GM18909 (cell line): ENCODE data around the gene PRIM2.
"Not testable (repeated sequence)": the region's sequence is repeated elsewhere in the genome, so short reads cannot be mapped to it uniquely, and the experiment has no call there.

Experiments
- ATAC-seq: cut with Tn5 transposase; IDR thresholded peaks from one replicate; pipeline ENCODE4 v1.9.1; 2021; ENCODE audit warnings: mild to moderate bottlenecking; ENCODE audit not compliant: unreplicated experiment, poor library complexity

Gene PRIM2

DNA sequence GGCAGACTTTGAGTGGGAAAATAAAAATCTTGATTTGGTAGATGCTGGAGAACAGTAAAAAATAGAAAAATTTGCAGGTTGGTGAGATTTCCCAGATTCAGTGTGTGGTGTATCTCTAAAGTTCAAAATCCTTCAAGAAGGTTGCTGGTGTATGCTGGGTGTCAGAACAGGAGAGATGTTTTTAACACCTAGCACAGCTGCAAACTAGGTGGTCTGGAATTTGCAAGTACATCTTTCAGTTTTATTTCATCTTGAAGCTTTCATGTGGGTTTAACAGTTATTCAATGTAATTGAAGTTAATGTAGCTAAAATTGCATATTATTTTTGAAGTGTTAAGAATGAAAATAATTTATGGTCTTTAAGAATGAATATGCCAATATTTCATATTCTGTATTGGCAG is 40.9 kb downstream of the PRIM2 start:
- ATAC-seq: not testable (repeated sequence)

DNA sequence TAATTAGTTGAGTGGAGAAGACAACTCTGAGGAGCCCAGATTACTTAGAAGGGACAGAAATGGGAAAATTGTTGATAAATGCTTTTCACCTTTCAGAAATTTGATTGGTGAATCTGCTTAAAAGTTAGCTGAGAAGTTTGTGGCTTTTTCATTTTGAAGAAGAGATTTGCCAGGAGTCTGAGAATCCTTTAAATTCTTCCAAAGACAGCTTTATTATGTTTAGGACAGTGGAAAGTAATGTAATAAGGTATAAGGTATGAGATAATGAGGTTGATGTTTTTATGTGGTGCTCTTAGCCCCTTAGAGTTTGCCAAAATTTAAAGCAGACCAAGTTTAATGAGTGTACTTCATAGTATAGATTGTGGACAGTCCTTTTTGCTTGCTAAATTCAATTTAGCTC is 42.3 kb downstream of the PRIM2 start:
- ATAC-seq: not testable (repeated sequence)

DNA sequence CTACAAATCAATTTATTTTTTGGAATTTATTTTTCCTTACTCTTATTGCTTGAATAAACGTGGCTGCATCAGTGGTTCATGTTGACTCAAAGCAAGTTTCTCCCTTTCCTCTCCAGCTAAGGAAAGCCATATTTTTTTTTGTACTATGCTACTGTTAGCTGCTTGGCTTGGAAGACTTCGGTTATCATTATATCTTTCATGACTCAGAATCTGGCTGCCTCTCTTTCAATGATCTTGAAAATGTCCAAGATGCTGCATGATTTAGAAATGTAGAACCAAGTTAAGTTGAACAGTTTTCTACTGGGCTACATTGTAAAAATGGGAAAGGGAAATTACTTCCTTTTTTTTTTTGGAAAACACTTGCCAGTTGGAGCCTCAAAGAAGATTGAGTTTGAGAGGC is 44.9 kb downstream of the PRIM2 start:
- not testable (repeated sequence) for ATAC-seq

DNA sequence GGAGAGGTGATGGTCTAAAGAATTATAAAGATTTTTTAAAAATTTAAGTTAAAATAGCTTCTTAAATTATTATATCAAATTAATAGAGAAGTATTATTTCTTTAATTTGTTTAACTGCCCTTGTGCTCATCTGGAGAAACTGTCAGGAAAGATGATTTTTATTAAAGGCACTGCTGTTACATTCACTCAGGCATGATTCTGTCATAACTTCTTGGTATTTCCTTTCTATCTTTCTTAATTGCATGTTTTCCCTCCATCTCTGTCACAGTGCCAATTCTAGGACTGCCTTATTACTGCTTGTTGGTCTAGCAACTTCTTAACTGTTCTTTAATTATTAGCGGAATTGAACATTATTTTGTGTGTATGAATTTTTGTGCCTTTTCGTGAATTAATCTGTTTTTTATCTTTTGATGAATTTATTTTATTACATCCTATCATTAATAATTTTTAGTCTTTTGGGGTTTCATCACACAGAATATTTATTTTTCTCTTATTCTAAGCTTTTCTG is 47.7 kb downstream of the PRIM2 start:
- ATAC-seq: not testable (repeated sequence)

DNA sequence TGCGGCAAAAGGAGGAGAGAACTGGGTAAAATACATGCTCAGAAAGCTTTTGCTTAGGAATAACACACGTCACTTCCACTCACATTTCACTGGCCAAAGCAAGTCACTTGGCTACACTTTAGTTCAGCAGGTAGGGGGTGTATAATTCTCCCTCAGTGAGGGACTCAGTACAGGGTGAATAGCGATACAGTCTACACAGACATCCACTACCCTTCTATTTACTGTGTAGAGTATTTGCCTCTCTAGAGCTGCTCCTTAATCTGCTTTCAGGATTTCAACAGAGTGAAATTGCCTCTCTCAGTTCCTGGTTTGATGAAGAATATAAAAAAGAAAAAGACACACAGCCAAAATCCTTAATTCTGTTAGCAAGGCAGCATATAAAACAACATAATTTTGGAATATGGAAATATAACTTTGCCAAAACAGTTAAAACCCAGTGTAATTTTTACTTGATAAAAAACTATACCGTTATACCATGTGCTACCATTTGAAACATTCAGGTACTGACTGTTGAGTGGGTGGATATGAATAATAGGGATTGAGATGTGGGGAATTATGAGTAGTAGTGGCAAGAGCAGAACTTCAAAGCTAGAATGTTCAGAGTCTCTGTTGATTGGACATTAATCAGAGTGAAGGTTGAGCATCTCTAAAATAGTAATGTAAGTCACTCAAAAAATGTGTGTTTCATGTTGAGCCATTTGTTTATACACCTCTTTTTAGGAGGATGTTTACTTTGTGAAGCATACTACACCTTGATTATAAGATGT is 51.7 kb downstream of the PRIM2 start:
- ATAC-seq: not testable (repeated sequence)

DNA sequence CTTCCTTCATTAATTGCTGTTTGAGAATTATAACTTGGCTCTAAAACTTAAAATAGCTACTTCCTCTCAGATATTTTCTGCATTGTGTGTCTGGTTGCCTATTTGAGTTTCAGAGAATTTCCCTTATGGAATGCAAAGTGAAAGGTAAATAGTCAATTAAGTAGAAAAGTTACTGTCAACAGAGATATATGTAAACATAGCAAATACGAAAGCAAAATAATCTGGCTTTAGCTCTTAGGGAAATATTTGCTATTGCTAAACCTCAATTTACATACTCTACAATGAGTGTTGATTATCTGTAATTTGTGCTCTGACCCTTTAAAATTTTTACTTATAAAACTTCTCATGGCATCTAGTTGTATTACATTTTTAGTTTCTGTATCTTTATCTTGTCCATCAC is 54.3 kb downstream of the PRIM2 start:
- not testable (repeated sequence) for ATAC-seq

DNA sequence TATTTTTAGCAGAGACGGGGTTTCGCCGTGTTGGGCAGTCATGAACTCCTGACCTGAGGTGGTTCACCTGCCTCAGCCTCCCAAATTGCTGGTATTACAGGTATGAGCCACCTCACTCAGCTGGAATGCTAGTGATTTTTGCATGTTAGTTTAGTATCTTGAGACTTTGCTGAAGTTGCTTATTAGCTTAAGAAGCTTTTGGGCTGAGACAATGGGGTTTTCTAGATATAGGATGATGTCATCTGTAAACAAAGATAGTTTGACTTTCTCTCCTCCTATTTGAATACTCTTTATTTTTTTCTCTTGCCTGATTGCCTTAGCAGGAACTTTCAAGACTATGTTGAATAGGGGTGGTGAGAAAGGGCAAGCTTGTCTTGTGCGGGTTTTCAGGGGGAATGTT is 57.3 kb downstream of the PRIM2 start:
- not testable (repeated sequence) for ATAC-seq

DNA sequence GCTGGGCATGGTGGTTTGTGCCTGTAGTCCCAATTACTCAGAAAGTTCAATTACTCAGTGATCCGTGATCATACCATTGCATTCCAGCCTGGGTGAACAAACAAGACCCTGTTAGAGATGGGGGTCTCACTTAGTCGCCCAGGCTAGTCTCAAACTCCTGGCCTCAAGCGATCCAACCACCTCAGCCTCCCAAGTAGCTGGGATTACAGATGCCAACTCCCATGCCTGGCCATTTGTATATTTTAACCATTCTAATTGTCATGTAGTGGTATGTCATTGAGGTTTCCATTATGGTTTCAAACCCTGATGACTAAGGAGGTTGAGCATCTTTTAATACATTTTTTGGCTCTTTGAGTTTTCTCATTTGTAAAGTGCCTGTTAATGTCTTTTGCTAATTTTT is 58.7 kb downstream of the PRIM2 start:
- ATAC-seq: not testable (repeated sequence)

DNA sequence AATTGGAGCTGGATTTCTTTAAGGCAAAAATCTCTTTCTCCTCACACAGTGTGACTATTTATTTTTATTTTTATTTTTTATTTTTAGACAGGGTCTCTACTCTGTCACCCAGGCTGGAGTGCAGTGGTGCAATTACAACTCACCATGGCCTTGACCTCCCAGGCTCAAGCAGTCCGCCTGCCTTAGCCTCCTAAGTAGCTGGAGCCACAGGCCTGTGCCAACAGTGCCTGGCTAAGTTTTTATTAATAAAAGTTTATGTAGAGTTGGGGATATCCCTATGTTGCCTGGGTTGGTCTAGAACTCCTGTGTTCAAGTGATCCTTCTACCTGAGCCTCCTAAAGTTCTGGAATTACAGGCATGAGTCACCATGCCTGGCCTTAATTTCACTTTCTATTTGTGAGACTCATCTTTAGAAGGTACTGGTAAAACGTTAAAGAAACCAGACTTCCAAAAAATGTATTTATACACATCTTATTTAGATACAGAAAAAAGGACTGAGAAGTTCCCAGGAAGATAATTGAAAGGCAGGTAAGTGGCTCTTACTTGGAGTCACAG is 71.7 kb downstream of the PRIM2 start:
- not testable (repeated sequence) for ATAC-seq

DNA sequence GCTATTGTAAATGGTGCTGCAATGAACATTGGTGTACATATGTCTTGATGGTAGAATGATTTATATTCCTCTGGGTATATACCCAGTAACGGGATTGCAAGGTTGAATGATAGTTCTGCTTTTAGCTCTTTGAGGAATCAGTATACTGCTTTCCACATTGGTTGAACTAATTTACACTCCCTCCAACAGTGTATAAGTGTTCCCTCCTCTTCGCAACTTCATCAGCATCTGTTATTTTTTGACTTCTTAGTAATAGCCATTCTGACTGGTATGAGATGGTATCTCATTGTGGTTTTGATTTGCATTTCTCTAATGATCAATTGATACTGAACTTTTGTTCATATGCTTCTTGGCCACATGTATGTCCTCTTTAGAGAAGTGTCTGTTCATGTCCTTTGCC is 73.4 kb downstream of the PRIM2 start:
- not testable (repeated sequence) for ATAC-seq

DNA sequence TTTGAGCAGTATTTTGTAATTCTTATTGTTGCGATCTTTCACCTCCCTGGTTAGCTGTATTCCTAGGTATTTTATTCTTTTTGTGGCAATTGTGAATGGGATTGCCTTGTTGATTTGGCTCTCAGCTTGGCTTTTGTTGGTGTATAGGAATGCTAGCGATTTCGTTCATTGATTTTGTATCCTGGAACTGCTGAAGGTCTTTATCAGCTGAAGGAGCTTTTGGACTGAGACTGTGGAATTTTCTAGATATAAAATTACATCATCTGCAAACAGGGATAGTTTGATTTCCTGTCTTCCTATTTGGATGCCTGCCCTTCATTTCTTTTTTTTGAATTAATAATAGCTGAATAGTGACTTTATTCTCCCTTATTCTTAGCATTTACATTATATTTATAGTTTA is 74.6 kb downstream of the PRIM2 start:
- ATAC-seq: not testable (repeated sequence)

DNA sequence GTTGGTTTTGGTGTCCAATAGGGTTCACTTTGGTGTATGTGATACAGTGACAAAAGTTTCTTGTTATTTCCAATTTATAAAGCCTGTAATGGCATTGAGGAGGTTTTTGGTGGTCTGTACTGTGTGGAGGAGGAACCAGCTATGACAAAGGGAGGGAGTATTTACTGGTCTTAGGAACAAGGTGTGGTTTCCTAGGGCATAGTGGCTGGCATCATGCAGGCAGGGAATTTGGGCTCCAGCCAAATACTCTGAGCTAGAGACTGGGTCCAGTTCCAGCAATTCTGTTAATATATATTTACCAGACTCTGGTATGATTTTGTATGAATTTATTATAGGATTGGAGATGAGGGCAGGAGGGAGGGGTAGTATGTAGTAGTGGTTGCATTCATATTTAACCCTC is 101.9 kb downstream of the PRIM2 start:
- ATAC-seq: not testable (repeated sequence)

DNA sequence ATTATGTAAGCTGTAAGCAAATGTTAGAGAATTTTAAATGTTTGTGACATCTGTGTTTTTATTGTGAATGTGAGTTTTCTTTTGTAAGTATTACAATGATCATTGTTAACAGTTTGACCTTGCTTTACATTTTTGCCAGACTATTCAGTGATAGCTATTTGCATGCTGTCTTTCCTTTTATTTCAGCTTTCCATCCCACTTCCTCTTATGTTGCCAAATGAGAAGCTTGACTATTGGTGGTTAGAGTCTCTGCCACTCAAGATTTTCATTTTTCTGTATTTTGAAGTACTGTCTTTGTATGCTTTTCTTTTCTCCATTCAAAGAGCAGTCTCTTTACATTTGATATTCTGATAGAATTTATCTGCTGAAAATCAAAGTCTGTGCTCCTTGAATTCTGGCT is 104.1 kb downstream of the PRIM2 start:
- no peak for ATAC-seq

DNA sequence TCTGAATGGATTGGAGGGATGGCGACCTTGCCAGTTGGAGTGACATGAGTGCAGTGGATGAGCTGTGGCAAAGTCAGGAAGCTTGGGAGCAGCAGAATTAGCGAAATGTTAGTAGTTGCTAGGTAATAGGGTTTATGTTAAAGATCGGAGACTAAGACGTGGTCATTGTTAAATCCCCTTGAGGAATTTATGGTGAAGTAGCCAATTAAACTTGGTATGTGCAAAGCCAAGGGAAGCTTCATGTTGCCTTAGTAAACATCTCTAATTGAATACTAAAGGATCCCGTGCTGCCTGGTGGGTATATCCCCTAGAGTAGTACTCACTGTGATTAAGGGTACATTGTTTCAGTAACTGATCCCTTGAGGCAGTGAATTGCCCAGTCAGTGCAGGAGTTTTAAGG is 106.0 kb downstream of the PRIM2 start:
- no peak for ATAC-seq

DNA sequence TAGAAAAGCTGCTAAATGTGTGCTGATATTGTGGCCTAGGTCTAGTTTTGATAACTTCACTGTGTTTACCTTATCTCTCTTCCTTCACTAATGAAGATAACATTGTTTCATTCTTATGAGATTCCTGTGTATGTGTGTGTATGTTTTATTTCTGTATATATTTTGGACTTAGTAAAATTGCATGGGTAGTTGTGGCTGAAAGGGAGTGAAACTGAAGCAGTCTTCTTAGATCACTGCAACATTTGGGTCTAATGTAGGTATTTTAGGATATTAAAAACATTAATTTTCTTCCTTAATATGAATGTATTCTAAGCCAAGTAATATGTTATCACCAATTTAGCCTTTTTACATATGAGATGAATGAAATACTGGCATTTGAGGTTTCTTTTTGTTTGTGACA is 114.3 kb downstream of the PRIM2 start:
- ATAC-seq: not testable (repeated sequence)

DNA sequence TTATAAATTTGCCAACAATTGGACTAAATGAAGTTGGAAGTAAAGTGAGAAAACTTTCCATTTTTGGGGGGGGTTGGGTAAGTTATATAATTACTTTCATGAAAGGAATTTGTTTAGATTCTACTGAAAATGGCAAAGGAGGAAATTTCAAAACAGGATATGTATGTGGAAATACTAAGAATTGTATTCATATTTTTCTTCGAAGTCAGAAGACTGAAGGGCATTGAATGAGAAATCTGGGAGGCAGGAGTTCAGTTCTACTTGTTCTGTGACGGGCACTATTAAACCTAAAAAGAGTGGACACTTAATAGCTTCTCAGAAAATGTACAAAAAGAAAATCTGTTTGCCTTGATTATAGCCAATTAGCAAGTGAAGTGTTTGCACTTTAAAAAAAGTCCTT is 114.7 kb downstream of the PRIM2 start:
- no peak for ATAC-seq

DNA sequence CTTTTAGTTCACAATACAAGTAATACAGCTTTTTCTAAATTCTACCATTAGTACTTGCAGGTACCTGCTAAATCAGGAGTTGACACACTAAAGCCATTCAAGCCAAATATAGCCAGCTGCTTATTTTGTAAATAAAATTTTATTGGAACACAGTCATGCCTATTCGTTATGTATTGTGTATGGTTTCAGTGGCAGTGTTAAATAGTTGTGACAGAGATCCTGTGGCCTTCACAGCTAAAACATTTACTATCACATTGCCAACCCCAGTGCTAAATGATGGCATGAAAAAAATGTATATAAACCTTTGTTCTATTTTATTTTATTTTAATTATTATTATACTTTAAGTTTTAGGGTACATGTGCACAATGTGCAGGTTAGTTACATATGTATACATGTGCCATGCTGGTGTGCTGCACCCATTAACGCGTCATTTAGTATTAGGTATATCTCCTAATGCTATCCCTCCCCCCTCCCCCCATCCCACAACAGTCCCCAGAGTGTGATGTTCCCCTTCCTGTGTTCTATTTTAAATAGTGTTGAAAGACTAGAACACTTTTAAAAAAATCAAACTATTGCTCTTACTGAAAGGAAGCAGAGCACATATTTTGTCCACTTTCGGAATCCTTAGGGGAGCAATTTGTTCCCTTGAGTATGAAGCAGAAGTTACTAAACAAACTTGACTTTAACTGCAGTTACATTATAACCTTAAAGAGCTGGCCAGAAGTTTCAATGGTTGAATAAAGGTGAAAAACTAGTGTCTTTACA is 115.7 kb downstream of the PRIM2 start:
- ATAC-seq: peak; percentile 80

DNA sequence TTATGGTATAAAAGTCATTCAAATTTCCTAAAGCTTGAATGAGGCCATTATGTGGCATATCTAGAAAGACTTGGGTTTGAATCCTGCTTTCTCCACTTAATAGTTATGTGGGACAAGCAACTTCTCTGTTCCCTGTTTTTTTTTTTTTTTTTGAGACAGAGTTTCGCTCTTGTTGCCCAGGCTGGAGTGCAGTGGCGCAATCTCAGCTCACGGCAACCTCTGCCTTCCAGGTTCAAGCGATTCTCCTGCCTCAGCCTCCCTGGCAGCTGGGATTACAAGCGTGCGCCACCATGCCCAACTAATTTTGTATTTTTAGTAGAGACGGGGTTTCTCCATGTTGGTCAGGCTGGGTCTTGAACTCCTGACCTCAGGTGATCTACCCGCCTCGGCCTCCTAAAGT is 116.4 kb downstream of the PRIM2 start:
- ATAC-seq: not testable (repeated sequence)

DNA sequence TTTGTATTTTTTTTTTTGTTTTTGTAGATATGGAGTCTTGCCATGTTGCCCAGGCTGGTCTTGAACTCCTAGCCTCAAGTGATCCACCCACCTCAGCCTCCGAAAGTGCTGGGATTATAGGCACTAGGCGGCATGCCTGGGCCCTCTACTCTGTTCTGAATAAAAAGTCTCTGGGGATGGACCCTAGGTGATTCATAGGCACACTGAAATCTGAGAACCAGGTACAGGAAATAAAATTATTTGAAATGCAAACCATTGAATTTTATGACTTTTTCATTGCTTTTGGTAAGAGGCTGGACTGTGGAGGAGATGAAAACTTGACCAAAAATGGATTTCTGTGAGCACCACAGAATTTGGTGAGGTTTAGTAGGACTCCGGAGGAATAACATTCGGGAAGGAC is 117.5 kb downstream of the PRIM2 start:
- ATAC-seq: no peak

DNA sequence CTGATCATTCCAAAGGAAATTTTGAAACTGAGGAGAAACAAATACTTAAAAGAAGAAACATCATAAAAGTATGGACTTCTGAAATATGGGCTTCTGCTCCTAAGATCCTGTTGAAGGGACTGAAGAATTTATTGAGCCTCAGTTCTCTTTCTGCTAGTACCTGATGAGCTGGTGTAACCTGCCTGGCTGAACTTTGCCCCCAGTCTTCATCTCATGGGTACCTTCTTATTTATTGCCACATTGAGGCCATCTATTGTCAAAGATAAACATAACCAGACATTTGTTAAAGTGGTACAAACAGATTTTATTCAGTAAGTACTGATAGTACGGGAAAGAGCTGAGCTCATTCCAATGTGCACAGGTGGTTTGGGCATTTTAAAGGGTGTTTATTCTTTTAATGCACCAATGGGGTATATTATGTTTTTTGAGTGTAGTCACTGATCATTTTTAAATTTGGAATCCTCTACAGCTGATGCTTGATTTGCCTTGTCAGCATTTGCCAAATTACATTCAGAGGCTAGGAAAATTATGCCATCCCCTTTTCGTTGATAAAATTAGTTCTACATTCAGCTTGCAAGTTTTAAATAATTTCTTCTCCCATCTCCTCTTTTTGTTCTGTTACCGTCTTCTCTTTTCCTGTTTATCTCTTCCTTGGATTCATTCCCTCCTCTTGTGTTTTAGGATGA is 118.2 kb downstream of the PRIM2 start:
- no peak for ATAC-seq

DNA sequence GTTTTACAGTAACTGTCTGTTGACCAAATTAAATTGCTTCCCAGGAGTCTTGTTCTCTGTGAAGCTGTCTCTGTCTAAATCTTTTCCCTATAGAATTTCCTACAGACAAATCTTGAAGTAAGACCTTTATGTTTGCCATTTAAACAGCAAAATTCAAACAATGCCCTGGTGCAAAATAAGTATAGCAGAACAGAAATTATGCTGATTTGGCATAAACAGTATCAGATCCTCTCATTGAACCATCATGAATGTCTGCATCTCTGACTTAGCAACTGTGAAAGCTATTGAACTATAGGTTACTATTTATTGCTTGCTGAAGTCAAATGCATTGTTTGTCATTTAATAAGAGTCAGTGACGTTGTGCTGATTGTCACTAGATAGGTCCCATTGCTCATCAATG is 123.3 kb downstream of the PRIM2 start:
- ATAC-seq: not testable (repeated sequence)
